OCI-LY1 (cell line): ENCODE results near the gene ROBO4.

Experiments used
- H2AFZ ChIP-seq: fragments of 200-600 bp; sonication (generic), shearing (Covaris generic); 2 replicates; pipeline ENCODE4 v1.6.0; 2014; ENCODE audit warnings: antibody characterized with exemption, mild to moderate bottlenecking, low read length
- H3F3A ChIP-seq: fragments of 200-600 bp; sonication (generic), shearing (Covaris generic); 2 replicates; pipeline ENCODE4 v1.6.0; 2014; ENCODE audit warnings: mild to moderate bottlenecking, antibody characterized with exemption, low read length, moderate library complexity; ENCODE audit not compliant: insufficient read depth
- H3K27ac ChIP-seq: fragments of 200-600 bp; sonication (generic); 2 replicates; pipeline ENCODE4 v1.5.1; 2014; ENCODE audit warnings: low read length, mixed run types, mild to moderate bottlenecking, low read depth; ENCODE audit not compliant: poor library complexity, severe bottlenecking
- H3K27me3 ChIP-seq: fragments of 200-600 bp; sonication (generic); 2 replicates; pipeline ENCODE4 v1.6.0; 2014; ENCODE audit warnings: antibody characterized with exemption, mild to moderate bottlenecking, low read length, moderate library complexity; ENCODE audit not compliant: insufficient read depth
- H3K36me3 ChIP-seq: fragments of 200-600 bp; sonication (generic); 2 replicates; pipeline ENCODE4 v1.6.1; 2014; ENCODE audit warnings: mild to moderate bottlenecking, antibody characterized with exemption, low read length, moderate library complexity, mixed read lengths; ENCODE audit not compliant: insufficient read depth
- H3K4me1 ChIP-seq: fragments of 200-600 bp; sonication (generic); 2 replicates; pipeline ENCODE4 v1.5.1; 2014; ENCODE audit warnings: mild to moderate bottlenecking, low read length, moderate library complexity; ENCODE audit not compliant: insufficient read depth, severe bottlenecking
- H3K4me2 ChIP-seq: fragments of 200-600 bp; sonication (generic), shearing (Covaris generic); 2 replicates; pipeline ENCODE4 v1.6.1; 2014; ENCODE audit warnings: low read length
- H3K4me3 ChIP-seq: fragments of 200-600 bp; sonication (generic); 2 replicates; pipeline ENCODE4 v1.5.1; 2014; ENCODE audit warnings: low read length, low read depth, mild to moderate bottlenecking, mixed read lengths; ENCODE audit not compliant: poor library complexity, severe bottlenecking
- H3K79me2 ChIP-seq: fragments of 200-600 bp; shearing (Covaris generic); 2 replicates; pipeline ENCODE4 v1.6.1; 2016; ENCODE audit warnings: mixed run types, low read length, mixed read lengths; ENCODE audit not compliant: insufficient read depth
- H3K9ac ChIP-seq: fragments of 200-600 bp; sonication (generic), shearing (Covaris generic); 2 replicates; pipeline ENCODE4 v1.6.1; 2014; ENCODE audit warnings: mild to moderate bottlenecking, low read length, mixed read lengths
- H3K9me2 ChIP-seq: fragments of 200-600 bp; sonication (generic), shearing (Covaris generic); 2 replicates; pipeline ENCODE4 v1.6.1; 2014; ENCODE audit warnings: low read depth, mild to moderate bottlenecking, low read length, mixed read lengths
- H3K9me3 ChIP-seq: fragments of 200-600 bp; shearing (Covaris generic); 2 replicates; pipeline ENCODE4 v1.6.1; 2014; ENCODE audit warnings: low read length, mixed read lengths
- H4K20me1 ChIP-seq: fragments of 200-600 bp; sonication (generic), shearing (Covaris generic); 2 replicates; pipeline ENCODE4 v1.6.0; 2016; ENCODE audit warnings: mild to moderate bottlenecking, low read length; ENCODE audit not compliant: insufficient read depth
- EZH2 ChIP-seq: fragments of 200-600 bp; sonication (generic), shearing (Covaris generic); IDR thresholded peaks from 2 replicates; pipeline ENCODE4 v1.8.0; 2017; ENCODE audit warnings: borderline replicate concordance, mixed run types, mild to moderate bottlenecking, antibody characterized with exemption, low read length, moderate library complexity, mixed read lengths
- TF ChIP-seq, protein P1 (sequence below): fragments of 200-600 bp; sonication (generic), shearing (Covaris generic); IDR thresholded peaks from 2 replicates; pipeline ENCODE4 v1.5.1; 2017; ENCODE audit warnings: mild to moderate bottlenecking, antibody characterized with exemption, low read length, moderate library complexity, mixed read lengths

The ROBO4 gene

DNA sequence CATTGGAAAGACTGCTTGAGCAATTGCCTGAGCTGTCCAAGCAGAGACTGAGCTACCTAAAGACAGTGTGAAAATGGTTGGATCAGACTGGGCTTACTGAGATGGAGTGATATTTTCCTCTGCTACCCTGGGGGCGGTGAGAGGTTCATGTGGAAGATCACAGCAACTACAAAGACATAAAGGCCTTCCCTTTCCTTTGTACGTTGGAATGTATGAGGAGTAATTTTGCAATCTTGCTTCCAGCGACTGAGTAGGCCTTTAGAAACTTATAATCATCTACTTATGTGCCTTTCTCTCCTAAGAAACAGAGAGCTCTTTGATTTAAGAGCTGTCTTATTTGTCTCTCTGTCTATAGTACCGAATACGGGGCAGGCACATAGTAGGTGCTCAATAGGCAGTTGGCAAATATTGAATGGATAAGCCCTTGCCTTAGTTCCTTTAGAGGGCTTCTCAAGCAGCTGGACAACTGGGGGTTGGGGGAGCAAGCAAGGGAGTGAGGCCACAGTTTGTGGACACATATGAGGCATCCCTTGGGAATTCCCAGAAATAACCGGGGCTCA, 40.6 kb upstream of the ROBO4 start:
- Histone ChIP-seq H2AFZ (no peak overlapping the region), H3K9me2 (no peaks in the 10 kb centered on the region), H3K9ac (no peak overlapping the region), H3K4me2 (no peak overlapping the region), H3F3A (no peaks in the 10 kb centered on the region), H3K36me3 (no peaks in the 10 kb centered on the region), H3K27me3 (no peaks in the 10 kb centered on the region), H3K9me3 (no peaks in the 10 kb centered on the region), H3K4me1 (no peaks in the 10 kb centered on the region), H3K79me2 (no peaks in the 10 kb centered on the region), H3K4me3 (no peak overlapping the region), H3K27ac (no peak overlapping the region), H4K20me1 (no peaks in the 10 kb centered on the region)
- TF ChIP-seq, protein P1, sequence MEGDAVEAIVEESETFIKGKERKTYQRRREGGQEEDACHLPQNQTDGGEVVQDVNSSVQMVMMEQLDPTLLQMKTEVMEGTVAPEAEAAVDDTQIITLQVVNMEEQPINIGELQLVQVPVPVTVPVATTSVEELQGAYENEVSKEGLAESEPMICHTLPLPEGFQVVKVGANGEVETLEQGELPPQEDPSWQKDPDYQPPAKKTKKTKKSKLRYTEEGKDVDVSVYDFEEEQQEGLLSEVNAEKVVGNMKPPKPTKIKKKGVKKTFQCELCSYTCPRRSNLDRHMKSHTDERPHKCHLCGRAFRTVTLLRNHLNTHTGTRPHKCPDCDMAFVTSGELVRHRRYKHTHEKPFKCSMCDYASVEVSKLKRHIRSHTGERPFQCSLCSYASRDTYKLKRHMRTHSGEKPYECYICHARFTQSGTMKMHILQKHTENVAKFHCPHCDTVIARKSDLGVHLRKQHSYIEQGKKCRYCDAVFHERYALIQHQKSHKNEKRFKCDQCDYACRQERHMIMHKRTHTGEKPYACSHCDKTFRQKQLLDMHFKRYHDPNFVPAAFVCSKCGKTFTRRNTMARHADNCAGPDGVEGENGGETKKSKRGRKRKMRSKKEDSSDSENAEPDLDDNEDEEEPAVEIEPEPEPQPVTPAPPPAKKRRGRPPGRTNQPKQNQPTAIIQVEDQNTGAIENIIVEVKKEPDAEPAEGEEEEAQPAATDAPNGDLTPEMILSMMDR, result no peak
- no peak for TF ChIP-seq EZH2

DNA sequence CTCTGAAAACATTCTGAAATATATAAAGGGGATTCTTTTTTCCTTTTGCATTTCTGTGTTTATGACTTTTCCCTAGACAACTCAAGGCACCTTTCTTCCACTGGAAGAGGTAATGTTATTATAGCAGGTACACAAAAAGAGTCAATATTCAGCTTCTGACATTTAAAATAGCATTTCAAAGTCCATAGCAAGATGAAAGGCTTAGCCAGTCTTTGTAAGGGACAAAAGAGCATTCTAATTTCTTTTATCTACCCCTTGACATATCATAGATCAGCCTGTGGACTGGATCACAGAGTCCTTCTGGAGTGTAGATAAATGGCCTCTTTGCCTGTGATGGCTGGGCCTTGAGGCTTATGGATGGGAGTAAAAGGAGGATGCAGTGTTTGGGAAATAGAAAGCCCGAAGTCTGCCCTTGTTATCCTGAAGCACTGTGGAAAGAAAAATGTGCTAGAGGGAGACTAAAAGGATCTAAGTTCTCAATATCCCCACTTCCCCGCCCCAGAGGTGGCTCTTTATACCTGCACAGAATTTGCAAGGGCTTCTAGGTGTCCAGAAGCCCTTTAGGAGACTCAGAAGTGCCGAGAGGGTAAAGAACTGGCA, 39.8 kb upstream of the ROBO4 start:
- Histone ChIP-seq H3K27ac (no peak overlapping the region), H4K20me1 (no peaks in the 10 kb centered on the region), H3K27me3 (no peaks in the 10 kb centered on the region), H2AFZ (no peak overlapping the region), H3K4me3 (no peak overlapping the region), H3K9me3 (no peaks in the 10 kb centered on the region), H3K36me3 (no peaks in the 10 kb centered on the region), H3K9ac (no peak overlapping the region), H3K4me2 (no peak overlapping the region), H3K79me2 (no peaks in the 10 kb centered on the region), H3K4me1 (no peaks in the 10 kb centered on the region), H3F3A (no peaks in the 10 kb centered on the region), H3K9me2 (no peaks in the 10 kb centered on the region)
- TF ChIP-seq, protein P1, result no peak
- no peak for TF ChIP-seq EZH2

DNA sequence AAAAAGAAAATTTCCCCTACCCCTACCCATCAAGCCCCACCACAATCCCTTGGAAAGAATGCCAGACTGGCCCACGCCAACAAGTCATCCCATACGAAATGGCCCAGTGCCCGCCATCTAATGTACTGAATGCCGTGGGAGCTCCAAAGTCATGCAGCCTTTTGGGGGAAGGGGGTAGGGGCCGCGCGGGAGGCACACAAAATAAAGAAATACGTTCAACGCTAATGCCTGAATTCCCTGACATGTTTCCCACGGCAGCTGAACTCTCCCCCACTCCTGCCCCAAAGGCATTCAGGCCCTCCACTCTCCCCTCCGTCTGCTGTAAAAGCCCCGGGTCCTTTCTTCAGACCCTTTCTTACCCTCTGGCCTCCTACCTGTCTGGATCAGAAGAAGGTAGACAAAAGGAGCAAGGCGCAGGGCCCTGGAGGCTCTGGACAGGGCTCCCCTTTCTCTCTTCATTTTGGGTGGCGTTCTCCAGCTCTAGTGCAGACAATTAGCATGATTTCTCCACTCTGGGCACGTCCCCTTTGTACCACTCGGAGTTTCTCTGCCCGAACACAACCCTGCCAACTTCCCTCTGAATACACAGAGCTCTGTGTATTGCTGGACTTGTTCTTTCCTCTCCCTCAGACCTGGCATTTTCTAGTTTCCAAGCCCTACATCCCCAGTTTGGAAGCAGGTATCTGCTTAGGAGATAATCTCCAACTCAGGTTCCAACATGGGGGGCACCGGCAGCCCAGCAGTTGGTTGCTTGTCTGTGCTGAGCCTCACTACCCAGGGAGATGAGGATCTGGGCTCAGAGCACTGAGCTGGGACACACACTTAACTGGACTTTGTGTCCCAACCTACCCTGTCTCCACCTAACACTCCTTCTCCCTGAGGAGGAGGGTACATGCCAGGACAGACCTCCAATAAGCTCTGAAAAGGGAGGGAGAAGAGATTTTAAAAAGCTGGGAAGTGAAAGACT, 38.2 kb upstream of the ROBO4 start, which contains the start of gene HEPACAM:
Gene HEPACAM (minus strand): TSS at position 500 of the 967 bp plus-strand sequence. CDS start 41 bp downstream, at position 459.
- Histone ChIP-seq H3K4me1 (no peaks in the 10 kb centered on the region), H2AFZ (no peak within 1 kb of the TSS), H3F3A (no peaks in the 10 kb centered on the region), H3K9me2 (no peaks in the 10 kb centered on the region), H3K36me3 (no peaks in the 10 kb centered on the region), H3K4me3 (no peak within 1 kb of the TSS), H3K27ac (no peak within 1 kb of the TSS), H3K4me2 (no peak within 1 kb of the TSS), H4K20me1 (no peaks in the 10 kb centered on the region), H3K9me3 (no peaks in the 10 kb centered on the region), H3K27me3 (no peaks in the 10 kb centered on the region), H3K9ac (no peak within 1 kb of the TSS), H3K79me2 (no peaks in the 10 kb centered on the region)
- TF ChIP-seq EZH2, result no peak
- TF ChIP-seq, protein P1, result no peak
